Measurements from ENCODE around the gene IL6R.
A peak's percentile ranks its signal among the peaks of the same experiment; 100 is the strongest.

IL6R gene

DNA sequence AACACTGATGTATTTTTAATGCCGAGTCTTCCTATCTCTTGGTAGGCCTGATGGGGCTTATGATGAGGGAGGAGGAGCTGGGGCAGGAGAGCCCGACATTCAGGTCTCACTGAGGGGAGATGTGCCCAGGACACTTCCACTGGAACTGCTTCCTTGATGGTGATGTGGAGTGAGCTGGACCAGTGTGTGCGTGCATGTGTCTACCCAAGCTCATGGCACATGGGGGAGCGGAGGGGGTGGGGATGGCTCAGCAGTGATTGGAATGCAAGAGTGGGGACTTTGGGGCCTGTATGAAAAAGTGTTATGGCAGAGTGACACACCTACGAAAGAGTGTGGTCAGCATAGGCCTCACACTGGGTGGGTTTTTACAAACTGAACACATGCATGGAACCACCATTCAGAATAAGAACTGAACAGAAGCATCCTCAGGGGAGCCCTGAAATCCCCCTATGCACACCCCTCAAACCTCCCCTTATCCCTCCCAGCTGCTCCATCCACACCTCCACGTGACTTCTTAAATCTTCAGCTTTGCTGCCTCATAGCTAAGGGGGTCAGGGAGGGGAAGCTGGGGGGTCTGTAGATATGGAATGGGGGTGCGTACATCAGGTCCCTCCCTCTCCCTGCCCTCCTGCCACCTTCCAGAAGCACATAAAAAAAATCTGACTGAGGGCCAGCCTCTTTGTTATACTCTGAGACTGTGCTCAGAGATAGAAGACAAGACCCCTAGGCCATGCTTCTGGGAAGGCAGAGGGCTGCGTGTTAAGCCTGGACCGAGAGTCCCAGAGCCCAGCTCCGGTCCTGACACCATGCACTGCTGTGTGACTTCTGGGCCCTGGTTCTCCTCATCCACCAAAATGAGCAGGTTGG is 11.6 kb downstream of the IL6R start:
- Mint-ChIP-seq H3K36me3 (ENCODE audit: low read depth) (no peaks in the 10 kb centered on the region), H3K4me1 (peaks cover 28% of the 10 kb centered on the region), H3K4me3 (no peak overlapping the region), H3K27ac (no peak overlapping the region), H3K27me3 (ENCODE audit: low read depth) (peaks cover 10% of the 10 kb centered on the region), H3K9me3 (no peaks in the 10 kb centered on the region)
- TF ChIP-seq, protein P1, sequence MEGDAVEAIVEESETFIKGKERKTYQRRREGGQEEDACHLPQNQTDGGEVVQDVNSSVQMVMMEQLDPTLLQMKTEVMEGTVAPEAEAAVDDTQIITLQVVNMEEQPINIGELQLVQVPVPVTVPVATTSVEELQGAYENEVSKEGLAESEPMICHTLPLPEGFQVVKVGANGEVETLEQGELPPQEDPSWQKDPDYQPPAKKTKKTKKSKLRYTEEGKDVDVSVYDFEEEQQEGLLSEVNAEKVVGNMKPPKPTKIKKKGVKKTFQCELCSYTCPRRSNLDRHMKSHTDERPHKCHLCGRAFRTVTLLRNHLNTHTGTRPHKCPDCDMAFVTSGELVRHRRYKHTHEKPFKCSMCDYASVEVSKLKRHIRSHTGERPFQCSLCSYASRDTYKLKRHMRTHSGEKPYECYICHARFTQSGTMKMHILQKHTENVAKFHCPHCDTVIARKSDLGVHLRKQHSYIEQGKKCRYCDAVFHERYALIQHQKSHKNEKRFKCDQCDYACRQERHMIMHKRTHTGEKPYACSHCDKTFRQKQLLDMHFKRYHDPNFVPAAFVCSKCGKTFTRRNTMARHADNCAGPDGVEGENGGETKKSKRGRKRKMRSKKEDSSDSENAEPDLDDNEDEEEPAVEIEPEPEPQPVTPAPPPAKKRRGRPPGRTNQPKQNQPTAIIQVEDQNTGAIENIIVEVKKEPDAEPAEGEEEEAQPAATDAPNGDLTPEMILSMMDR (IDR thresholded peaks at IDR 0.05; ENCODE audit: unreplicated experiment in 3 of 3): no peak

GRCh38 chr1:154417338-154417608 is 12.1 kb downstream of the IL6R start:
- Mint-ChIP-seq H3K27ac (no peak overlapping the region), H3K4me1 (peaks cover 31% of the 10 kb centered on the region), H3K4me3 (no peak overlapping the region), H3K27me3 (ENCODE audit: low read depth) (peaks cover 10% of the 10 kb centered on the region), H3K9me3 (no peaks in the 10 kb centered on the region), H3K36me3 (ENCODE audit: low read depth) (no peaks in the 10 kb centered on the region)
- TF ChIP-seq, protein P1 (IDR thresholded peaks at IDR 0.05; ENCODE audit: unreplicated experiment in 3 of 3): no peak

GRCh38 chr1:154418062-154418921 is 13.1 kb downstream of the IL6R start:
- Mint-ChIP-seq H3K4me3 (peak overlapping the region in 1 of 3 experiments; percentile 8), H3K36me3 (ENCODE audit: low read depth) (no peaks in the 10 kb centered on the region), H3K4me1 (peaks cover 41% of the 10 kb centered on the region), H3K9me3 (no peaks in the 10 kb centered on the region), H3K27me3 (ENCODE audit: low read depth) (peaks cover 10% of the 10 kb centered on the region), H3K27ac (peak overlapping the region; percentile 6 to 38 (median 13))
- TF ChIP-seq, protein P1 (IDR thresholded peaks at IDR 0.05; ENCODE audit: unreplicated experiment in 3 of 3): no peak

DNA sequence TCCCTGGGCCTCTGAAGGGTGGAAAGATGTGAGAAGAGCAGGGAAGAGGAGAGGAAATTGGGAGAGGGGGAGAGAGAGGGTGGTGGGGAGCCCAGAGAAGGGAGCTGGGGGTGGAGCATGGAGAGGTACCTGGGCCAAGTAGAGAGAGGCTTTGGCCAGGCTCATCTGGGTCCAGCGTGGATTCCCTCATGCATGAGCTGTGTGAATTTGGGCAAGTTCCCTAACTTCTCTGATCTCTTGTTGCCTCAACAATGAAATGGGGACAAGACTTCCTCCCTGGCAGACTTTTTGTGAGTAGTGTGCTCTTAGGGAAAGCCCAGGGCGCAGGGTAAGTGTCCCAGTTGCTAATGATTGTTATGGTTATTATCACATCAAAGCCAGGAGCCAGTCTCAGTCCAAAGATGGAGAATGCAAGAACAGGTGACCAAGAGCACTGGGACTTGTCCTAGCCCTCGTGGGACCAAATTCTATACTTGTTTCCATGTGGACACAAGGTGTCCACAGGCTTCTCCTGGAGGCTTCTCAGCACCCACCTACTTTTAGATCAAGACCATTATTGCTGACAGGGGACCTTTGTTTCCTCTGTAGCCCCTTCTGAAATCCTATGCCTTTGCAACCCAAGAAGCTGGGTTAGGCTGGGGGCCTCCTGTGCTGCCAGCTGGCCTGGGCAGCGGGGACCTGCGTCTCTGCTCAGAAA is 13.9 kb downstream of the IL6R start:
- H3K36me3 Mint-ChIP-seq (ENCODE audit: low read depth): no peaks in the 10 kb centered on the region
- no peaks in the 10 kb centered on the region for H3K9me3 Mint-ChIP-seq
- H3K27me3 Mint-ChIP-seq (ENCODE audit: low read depth): peaks cover 4% of the 10 kb centered on the region
- H3K4me3 Mint-ChIP-seq: peak overlapping the region in 2 of 3 experiments; percentile 8 to 27
- H3K4me1 Mint-ChIP-seq: peaks cover 49% of the 10 kb centered on the region
- H3K27ac Mint-ChIP-seq: peak overlapping the region; percentile 67 to 77 (median 72)
- TF ChIP-seq, protein P1 (IDR thresholded peaks at IDR 0.05; ENCODE audit: unreplicated experiment in 3 of 3): no peak

DNA sequence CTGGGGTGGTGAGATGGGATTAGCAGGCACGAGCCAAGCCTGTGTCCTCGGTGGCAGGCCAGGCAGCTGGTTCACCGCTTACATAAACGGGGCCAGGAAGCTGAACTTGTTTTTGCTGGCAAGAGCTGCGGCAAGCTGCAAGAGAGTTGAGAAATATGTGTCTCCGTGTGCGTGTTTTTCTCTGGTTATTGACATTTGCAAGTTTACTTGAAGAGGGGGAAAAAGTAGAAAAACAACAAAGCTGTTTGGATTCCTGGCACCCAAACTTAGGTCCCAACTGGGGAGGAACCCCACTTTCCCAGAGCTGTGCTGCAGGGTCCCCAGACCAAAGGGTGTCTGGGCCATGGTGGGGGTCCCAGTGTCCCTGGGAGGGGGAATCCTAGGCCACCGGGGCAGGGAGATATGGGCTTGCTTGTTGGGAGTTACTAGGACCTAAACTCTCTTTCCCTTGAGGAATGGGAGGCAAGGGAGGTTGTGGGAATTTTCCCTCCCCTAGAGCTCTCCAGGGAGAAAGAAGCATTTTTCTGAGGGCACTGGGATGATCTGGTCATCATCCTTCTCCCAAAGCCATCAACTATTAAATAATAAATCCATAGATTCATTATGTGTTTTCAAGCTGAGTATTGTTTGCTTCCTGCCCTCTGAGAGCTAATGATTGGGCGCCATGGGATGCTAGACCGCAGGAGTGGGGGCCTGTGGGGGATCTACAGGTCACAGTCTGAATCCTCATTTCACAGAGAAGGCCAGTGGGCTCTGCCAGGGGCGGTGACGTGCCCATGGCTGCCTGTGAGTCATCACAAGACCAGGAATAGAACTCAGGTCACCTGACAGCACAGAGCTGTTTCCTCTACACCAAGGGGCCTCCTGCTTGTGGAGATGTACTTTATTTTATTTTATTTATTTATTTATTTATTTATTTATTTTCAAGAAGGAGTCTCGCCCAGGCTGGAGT is 14.8 kb downstream of the IL6R start:
- Mint-ChIP-seq H3K4me1 (peaks cover 55% of the 10 kb centered on the region), H3K9me3 (no peaks in the 10 kb centered on the region), H3K27me3 (ENCODE audit: low read depth) (peaks cover 7% of the 10 kb centered on the region), H3K36me3 (ENCODE audit: low read depth) (no peaks in the 10 kb centered on the region), H3K27ac (peak overlapping the region; percentile 67 to 77 (median 72)), H3K4me3 (peak overlapping the region in 1 of 3 experiments; percentile 27)
- TF ChIP-seq, protein P1 (IDR thresholded peaks at IDR 0.05; ENCODE audit: unreplicated experiment in 3 of 3): no peak

All from nephron (organoid).